ENCODE data around the gene ZW10.
A peak's percentile ranks its signal among the peaks of the same experiment; 100 is the strongest.
"Not testable (repeated sequence)": the region's sequence is repeated elsewhere in the genome, so short reads cannot be mapped to it uniquely, and the experiment has no call there.

Gene ZW10

GRCh38 chr11:113736323-113736722 lies 37.2 kb downstream of the ZW10 start:
- no peak for DNase-seq

GRCh38 chr11:113732092-113732491 lies 41.4 kb downstream of the ZW10 start:
- DNase-seq, result no peak

GRCh38 chr11:113730887-113731726 lies 42.4 kb downstream of the ZW10 start:
- peak; percentile 78 for DNase-seq

- DNase-seq, result no peak
Measured at GRCh38 chr11:113729456-113729855, 44.0 kb downstream of the ZW10 start.

GRCh38 chr11:113728814-113729213 lies 44.7 kb downstream of the ZW10 start:
- DNase-seq, result no peak

GRCh38 chr11:113725913-113726312 lies 47.6 kb downstream of the ZW10 start:
- DNase-seq, result no peak

- DNase-seq, result no peak
Measured at GRCh38 chr11:113725407-113725806, 48.1 kb downstream of the ZW10 start.

- DNase-seq, result no peak
Measured at GRCh38 chr11:113724778-113725177, 48.7 kb downstream of the ZW10 start.

GRCh38 chr11:113723787-113724186 lies 49.7 kb downstream of the ZW10 start:
- DNase-seq, result no peak

GRCh38 chr11:113722934-113723333 lies 50.6 kb downstream of the ZW10 start:
- no peak for DNase-seq

GRCh38 chr11:113722221-113722620 lies 51.3 kb downstream of the ZW10 start:
- no peak for DNase-seq

GRCh38 chr11:113721462-113722066 lies 51.9 kb downstream of the ZW10 start:
- DNase-seq, result no peak

GRCh38 chr11:113720478-113720877 lies 53.0 kb downstream of the ZW10 start:
- not testable (repeated sequence) for DNase-seq

GRCh38 chr11:113715882-113716625 lies 57.4 kb downstream of the ZW10 start:
- DNase-seq, result no peak

- DNase-seq, result no peak
Measured at GRCh38 chr11:113715273-113715672, 58.2 kb downstream of the ZW10 start.

GRCh38 chr11:113710989-113711388 lies 62.5 kb downstream of the ZW10 start:
- no peak for DNase-seq

- DNase-seq, result no peak
Measured at GRCh38 chr11:113705871-113706655, 67.4 kb downstream of the ZW10 start, which contains the start of gene TMPRSS5. Gene TMPRSS5, minus strand, starts transcription at chr11:113706308. Its CDS starts 84 bp downstream, at chr11:113706224.

- DNase-seq, result not testable (repeated sequence)
Measured at GRCh38 chr11:113703551-113703950, 69.9 kb downstream of the ZW10 start.

- no peak for DNase-seq
Measured at GRCh38 chr11:113701491-113701890, 72.0 kb downstream of the ZW10 start.

GRCh38 chr11:113698515-113698914 lies 75.0 kb downstream of the ZW10 start:
- DNase-seq, result peak; percentile 23

GRCh38 chr11:113697756-113698407 lies 75.6 kb downstream of the ZW10 start:
- peak; percentile 24 for DNase-seq

- DNase-seq, result no peak
Measured at GRCh38 chr11:113697111-113697510, 76.4 kb downstream of the ZW10 start.

Measured in islet precursor cell (in vitro differentiated cells).